ENCODE results near the gene SPC25. TPM values are rescaled to one million over a fixed set of nuclear protein-coding genes. Genes with fewer than 3 reads are reported as not detected.

Gene SPC25
- total and polyA plus RNA-seq, 2 experiments from 2014 or later: 23.4 to 72.7 TPM

DNA sequence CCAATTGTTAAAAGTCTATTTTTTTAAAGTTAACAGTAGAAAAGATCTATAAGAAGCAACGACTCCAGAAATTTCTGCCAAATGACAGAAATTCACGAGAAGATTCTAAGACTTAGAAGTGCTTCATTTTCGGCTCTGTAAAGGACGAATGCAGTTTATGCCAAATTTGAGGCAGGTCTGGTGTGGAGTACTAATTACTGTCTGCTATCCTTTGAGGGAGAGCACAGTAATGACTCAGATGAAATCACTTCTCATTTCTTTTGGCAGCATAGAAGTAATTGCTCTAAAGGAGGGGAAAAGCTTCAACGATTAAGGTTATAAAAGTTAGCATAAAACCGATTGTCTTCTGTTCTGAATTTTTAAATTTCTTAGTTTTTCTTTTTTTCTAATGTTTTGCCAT is 22.2 kb upstream of the SPC25 start:
- H3K4me1 ChIP-seq (ENCODE audit: insufficient read depth): peaks cover 63% of the 10 kb centered on the region
- peaks cover 57% of the 10 kb centered on the region for H3K4me1 Mint-ChIP-seq

GRCh38 chr2:168910330-168910729 is 20.1 kb upstream of the SPC25 start:
- H3F3A ChIP-seq (replicated peaks; ENCODE audit: low read depth): 0 out of 2 replicates have a peak, but pooled peaks cover 7% of the 10 kb centered on the region
- H3K4me3 Mint-ChIP-seq: no peak overlapping the region
- H3K79me2 ChIP-seq (replicated peaks; ENCODE audit: insufficient read depth): no peaks in the 10 kb centered on the region
- no peak overlapping the region for H3K4me3 ChIP-seq
- peaks cover under 1% of the 10 kb centered on the region; the same call in 1 of the 3 replicates for H3K9me3 Mint-ChIP-seq
- peaks cover 8% of the 10 kb centered on the region; the same call in 1 of the 2 replicates for H3K27me3 ChIP-seq (ENCODE audit: insufficient read depth)
- DNase-seq (ENCODE audit: low spot score) (no peak), ATAC-seq (no peak)
- peaks cover 73% of the 10 kb centered on the region for H3K4me1 ChIP-seq (ENCODE audit: insufficient read depth)
- no peaks in the 10 kb centered on the region for H4K20me1 ChIP-seq (replicated peaks; ENCODE audit: insufficient read depth)
- H2AFZ ChIP-seq: no peak overlapping the region; the same call in 1 of the 2 replicates
- H3K27ac ChIP-seq (ENCODE audit: low read depth): no peak overlapping the region
- 0 out of 2 replicates have a peak, but pooled peaks cover 4% of the 10 kb centered on the region for H3K9me2 ChIP-seq (ENCODE audit: insufficient read depth)
- peaks cover 23% of the 10 kb centered on the region for H3K27me3 Mint-ChIP-seq (ENCODE audit: insufficient read depth, low read depth, poor library complexity)
- H3K36me3 Mint-ChIP-seq (ENCODE audit: low read depth): peaks cover 3% of the 10 kb centered on the region; the same call in 1 of the 3 replicates
- no peak overlapping the region for H3K27ac Mint-ChIP-seq
- no peak overlapping the region for H3K4me2 ChIP-seq
- peaks cover 68% of the 10 kb centered on the region for H3K4me1 Mint-ChIP-seq
- 0 out of 2 replicates have a peak, but pooled peaks cover under 1% of the 10 kb centered on the region for H3K36me3 ChIP-seq (ENCODE audit: insufficient read depth)
- TF ChIP-seq, protein P1, sequence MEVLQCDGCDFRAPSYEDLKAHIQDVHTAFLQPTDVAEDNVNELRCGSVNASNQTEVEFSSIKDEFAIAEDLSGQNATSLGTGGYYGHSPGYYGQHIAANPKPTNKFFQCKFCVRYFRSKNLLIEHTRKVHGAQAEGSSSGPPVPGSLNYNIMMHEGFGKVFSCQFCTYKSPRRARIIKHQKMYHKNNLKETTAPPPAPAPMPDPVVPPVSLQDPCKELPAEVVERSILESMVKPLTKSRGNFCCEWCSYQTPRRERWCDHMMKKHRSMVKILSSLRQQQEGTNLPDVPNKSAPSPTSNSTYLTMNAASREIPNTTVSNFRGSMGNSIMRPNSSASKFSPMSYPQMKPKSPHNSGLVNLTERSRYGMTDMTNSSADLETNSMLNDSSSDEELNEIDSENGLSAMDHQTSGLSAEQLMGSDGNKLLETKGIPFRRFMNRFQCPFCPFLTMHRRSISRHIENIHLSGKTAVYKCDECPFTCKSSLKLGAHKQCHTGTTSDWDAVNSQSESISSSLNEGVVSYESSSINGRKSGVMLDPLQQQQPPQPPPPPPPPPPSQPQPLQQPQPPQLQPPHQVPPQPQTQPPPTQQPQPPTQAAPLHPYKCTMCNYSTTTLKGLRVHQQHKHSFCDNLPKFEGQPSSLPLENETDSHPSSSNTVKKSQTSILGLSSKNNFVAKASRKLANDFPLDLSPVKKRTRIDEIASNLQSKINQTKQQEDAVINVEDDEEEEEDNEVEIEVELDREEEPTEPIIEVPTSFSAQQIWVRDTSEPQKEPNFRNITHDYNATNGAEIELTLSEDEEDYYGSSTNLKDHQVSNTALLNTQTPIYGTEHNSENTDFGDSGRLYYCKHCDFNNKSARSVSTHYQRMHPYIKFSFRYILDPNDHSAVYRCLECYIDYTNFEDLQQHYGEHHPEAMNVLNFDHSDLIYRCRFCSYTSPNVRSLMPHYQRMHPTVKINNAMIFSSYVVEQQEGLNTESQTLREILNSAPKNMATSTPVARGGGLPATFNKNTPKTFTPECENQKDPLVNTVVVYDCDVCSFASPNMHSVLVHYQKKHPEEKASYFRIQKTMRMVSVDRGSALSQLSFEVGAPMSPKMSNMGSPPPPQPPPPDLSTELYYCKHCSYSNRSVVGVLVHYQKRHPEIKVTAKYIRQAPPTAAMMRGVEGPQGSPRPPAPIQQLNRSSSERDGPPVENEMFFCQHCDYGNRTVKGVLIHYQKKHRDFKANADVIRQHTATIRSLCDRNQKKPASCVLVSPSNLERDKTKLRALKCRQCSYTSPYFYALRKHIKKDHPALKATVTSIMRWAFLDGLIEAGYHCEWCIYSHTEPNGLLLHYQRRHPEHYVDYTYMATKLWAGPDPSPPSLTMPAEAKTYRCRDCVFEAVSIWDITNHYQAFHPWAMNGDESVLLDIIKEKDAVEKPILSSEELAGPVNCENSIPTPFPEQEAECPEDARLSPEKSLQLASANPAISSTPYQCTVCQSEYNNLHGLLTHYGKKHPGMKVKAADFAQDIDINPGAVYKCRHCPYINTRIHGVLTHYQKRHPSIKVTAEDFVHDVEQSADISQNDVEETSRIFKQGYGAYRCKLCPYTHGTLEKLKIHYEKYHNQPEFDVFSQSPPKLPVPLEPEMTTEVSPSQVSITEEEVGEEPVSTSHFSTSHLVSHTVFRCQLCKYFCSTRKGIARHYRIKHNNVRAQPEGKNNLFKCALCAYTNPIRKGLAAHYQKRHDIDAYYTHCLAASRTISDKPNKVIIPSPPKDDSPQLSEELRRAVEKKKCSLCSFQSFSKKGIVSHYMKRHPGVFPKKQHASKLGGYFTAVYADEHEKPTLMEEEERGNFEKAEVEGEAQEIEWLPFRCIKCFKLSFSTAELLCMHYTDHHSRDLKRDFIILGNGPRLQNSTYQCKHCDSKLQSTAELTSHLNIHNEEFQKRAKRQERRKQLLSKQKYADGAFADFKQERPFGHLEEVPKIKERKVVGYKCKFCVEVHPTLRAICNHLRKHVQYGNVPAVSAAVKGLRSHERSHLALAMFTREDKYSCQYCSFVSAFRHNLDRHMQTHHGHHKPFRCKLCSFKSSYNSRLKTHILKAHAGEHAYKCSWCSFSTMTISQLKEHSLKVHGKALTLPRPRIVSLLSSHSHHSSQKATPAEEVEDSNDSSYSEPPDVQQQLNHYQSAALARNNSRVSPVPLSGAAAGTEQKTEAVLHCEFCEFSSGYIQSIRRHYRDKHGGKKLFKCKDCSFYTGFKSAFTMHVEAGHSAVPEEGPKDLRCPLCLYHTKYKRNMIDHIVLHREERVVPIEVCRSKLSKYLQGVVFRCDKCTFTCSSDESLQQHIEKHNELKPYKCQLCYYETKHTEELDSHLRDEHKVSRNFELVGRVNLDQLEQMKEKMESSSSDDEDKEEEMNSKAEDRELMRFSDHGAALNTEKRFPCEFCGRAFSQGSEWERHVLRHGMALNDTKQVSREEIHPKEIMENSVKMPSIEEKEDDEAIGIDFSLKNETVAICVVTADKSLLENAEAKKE (CRISPR knock-in tag; IDR thresholded peaks at IDR 0.05): no peak
- TF ChIP-seq CTCF (conservative IDR thresholded peaks at IDR 0.05; ENCODE audit: low read depth in 2 of 2) (no peak), CREB1 (CRISPR knock-in tag; IDR thresholded peaks at IDR 0.05; ENCODE audit: low read depth) (no peak)

More for the DNA sequence above, 22.2 kb upstream of the SPC25 start:
- H4K20me1 ChIP-seq (replicated peaks; ENCODE audit: insufficient read depth): no peaks in the 10 kb centered on the region
- Mint-ChIP-seq H3K27ac (no peak overlapping the region), H3K36me3 (ENCODE audit: low read depth) (peaks cover 11% of the 10 kb centered on the region; the same call in 2 of the 3 replicates), H3K9me3 (peaks cover 11% of the 10 kb centered on the region; the same call in 2 of the 3 replicates), H3K27me3 (ENCODE audit: insufficient read depth, low read depth, poor library complexity) (peaks cover 21% of the 10 kb centered on the region), H3K4me3 (peak overlapping the region; percentile 46; the same call in 1 of the 3 replicates)
- H3F3A ChIP-seq (replicated peaks; ENCODE audit: low read depth): 0 out of 2 replicates have a peak, but pooled peaks cover 7% of the 10 kb centered on the region
- TF ChIP-seq EZH2 (IDR thresholded peaks at IDR 0.05; ENCODE audit: low read depth, unreplicated experiment): no peak
- no peak for TF ChIP-seq CREB1 (CRISPR knock-in tag; IDR thresholded peaks at IDR 0.05; ENCODE audit: low read depth)
- TF ChIP-seq CTCF (conservative IDR thresholded peaks at IDR 0.05; ENCODE audit: low read depth in 2 of 2): no peak
- TF ChIP-seq JUNB (IDR thresholded peaks at IDR 0.05; ENCODE audit: unreplicated experiment): no peak
- DNase-seq (ENCODE audit: low spot score) (no peak), ATAC-seq (no peak)
- H3K9me2 ChIP-seq (ENCODE audit: insufficient read depth): 0 out of 2 replicates have a peak, but pooled peaks cover 4% of the 10 kb centered on the region
- peak overlapping the region; percentile 42 for H3K4me3 ChIP-seq
- H3K4me2 ChIP-seq: peak overlapping the region; percentile 68
- H2AFZ ChIP-seq: peak overlapping the region; percentile 82
- peaks cover 9% of the 10 kb centered on the region; the same call in 1 of the 2 replicates for H3K36me3 ChIP-seq (ENCODE audit: insufficient read depth)
- no peaks in the 10 kb centered on the region for H3K79me2 ChIP-seq (replicated peaks; ENCODE audit: insufficient read depth)
- H3K27me3 ChIP-seq (ENCODE audit: insufficient read depth): peaks cover 8% of the 10 kb centered on the region; the same call in 1 of the 2 replicates
- H3K27ac ChIP-seq (ENCODE audit: low read depth): no peak overlapping the region
